Activated T-helper 1 cell treated with anti-CD3 and anti-CD28 coated beads, Interleukin-12 subunit alpha, Interleukin-12 subunit beta, Interleukin-2, Interleukin-4 antibody, amounts not matched to agents 30 ng/mL and 10 ng/mL and 1 ng/mL, durations not matched to agents 14 hours and 24 hours and 36 hours (primary cell): ENCODE data around the gene ADAMTS10. TPM values are rescaled to one million over a fixed set of nuclear protein-coding genes. Genes with fewer than 3 reads are reported as not detected.

Experiments used
- total RNA-seq: library from RNA; stranded (reverse); gene quantifications from 2 replicates; pipeline ENCODE4 v1.2.3, GENCODE V29; 2022

Gene ADAMTS10
- total RNA-seq, 1 donor from 2014 or later = 3.3 TPM

Other genes starting within 250 kb of the ADAMTS10 start
- 2.3 and 3.8 TPM in 2 replicates for gene ANGPTL4, start 246.6 kb downstream of the ADAMTS10 start, total RNA-seq
- 75.1 and 81.0 TPM in 2 replicates for gene RAB11B, start 220.4 kb downstream of the ADAMTS10 start, total RNA-seq
- gene MARCHF2, start 197.4 kb downstream of the ADAMTS10 start, total RNA-seq = 8.1 and 9.6 TPM in 2 replicates
- 323 and 331 TPM in 2 replicates for gene HNRNPM, start 165.7 kb downstream of the ADAMTS10 start, total RNA-seq
- 0.10 and 0.44 TPM in 2 replicates for gene PRAM1, start 108.1 kb downstream of the ADAMTS10 start, total RNA-seq
- gene ZNF414, start 96.5 kb downstream of the ADAMTS10 start, total RNA-seq = 22.1 and 23.6 TPM in 2 replicates
- 45.6 and 50.9 TPM in 2 replicates for gene MYO1F, start 33.3 kb downstream of the ADAMTS10 start, total RNA-seq
- not detected in 2 replicates for gene NFILZ, start 19.9 kb upstream of the ADAMTS10 start, total RNA-seq
- gene ACTL9, start 88.1 kb upstream of the ADAMTS10 start, total RNA-seq = not detected in 2 replicates
- not detected in 2 replicates for gene OR2Z1, start 110.9 kb upstream of the ADAMTS10 start, total RNA-seq
- gene ZNF558, start 221.6 kb upstream of the ADAMTS10 start, total RNA-seq = 18.7 and 23.2 TPM in 2 replicates
- not detected in 2 replicates for gene MBD3L1, start 221.7 kb upstream of the ADAMTS10 start, total RNA-seq